AG09319 (cell line): ENCODE results near the gene PARD3B.

ENCODE experiments used
- DNase-seq: peaks from one replicate; pipeline ENCODE4 v3.0.0-alpha.2; 2010; ENCODE audit warnings: low read depth; ENCODE audit errors: extremely low read depth
- TF ChIP-seq, protein P1 (sequence below): IDR thresholded peaks from 2 replicates; pipeline ENCODE4 v1.5.1; 2011; ENCODE audit warnings: low read depth, mild to moderate bottlenecking, inconsistent platforms, low read length, moderate library complexity

Gene PARD3B

DNA sequence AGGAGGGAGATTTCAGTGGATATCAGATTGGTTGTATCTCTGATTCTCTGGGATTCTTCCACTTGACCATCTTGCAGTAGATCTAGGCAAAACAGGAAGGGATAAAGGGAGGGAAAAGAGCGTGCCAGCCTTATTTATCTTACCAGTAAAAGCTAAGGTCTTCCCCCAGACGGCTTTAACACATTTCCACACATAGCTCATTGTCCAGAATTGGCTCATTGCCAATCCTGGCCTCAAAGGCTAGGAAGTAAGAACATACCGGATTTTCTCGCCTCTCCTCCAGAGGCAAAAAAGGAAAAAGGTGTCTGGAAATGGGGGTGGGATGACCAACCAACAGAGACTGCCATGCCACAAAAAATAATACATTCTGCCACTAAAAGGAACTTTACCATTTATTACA lies 725.4 kb downstream of the PARD3B start:
- DNase-seq, result no peak
- TF ChIP-seq, protein P1, sequence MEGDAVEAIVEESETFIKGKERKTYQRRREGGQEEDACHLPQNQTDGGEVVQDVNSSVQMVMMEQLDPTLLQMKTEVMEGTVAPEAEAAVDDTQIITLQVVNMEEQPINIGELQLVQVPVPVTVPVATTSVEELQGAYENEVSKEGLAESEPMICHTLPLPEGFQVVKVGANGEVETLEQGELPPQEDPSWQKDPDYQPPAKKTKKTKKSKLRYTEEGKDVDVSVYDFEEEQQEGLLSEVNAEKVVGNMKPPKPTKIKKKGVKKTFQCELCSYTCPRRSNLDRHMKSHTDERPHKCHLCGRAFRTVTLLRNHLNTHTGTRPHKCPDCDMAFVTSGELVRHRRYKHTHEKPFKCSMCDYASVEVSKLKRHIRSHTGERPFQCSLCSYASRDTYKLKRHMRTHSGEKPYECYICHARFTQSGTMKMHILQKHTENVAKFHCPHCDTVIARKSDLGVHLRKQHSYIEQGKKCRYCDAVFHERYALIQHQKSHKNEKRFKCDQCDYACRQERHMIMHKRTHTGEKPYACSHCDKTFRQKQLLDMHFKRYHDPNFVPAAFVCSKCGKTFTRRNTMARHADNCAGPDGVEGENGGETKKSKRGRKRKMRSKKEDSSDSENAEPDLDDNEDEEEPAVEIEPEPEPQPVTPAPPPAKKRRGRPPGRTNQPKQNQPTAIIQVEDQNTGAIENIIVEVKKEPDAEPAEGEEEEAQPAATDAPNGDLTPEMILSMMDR, result no peak

DNA sequence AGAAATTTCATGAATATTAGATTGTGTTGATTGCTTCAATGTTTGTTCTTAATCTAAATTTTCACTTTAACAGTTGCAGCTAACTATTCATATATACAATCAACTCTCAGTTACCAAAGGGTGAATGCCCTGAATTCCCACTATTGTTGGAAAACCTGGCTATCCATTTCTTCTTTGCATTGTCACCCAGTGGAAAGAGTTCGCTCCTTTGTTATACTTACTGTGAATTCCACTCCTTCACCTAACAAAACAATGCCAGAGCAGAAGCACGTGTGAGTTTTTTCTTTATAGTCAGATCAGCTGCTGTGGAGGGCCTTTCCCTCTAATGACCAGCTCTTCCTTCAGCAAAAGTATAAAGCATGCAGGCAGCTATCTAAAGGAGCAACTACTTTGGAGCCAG lies 727.9 kb downstream of the PARD3B start:
- TF ChIP-seq, protein P1, result no peak
- no peak for DNase-seq

DNA sequence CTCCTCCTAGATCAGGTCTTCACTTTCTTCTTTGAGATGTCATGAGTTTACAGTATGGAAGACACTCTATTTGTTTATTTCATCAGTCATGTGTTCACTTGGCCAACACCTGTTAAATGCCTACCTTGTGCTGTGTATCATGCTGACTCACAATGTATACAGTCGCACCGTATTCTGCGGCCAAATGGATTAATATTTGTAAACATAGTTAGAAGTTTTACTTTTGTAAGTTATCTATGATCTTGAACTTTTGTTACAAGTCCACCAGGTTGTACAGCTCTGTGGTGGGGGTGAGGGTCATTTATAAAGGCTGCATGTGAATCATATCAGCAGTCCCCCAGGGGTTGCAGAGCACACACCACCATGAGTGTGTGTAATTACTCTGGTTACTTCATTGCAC lies 728.4 kb downstream of the PARD3B start:
- no peak for DNase-seq
- TF ChIP-seq, protein P1, result no peak

DNA sequence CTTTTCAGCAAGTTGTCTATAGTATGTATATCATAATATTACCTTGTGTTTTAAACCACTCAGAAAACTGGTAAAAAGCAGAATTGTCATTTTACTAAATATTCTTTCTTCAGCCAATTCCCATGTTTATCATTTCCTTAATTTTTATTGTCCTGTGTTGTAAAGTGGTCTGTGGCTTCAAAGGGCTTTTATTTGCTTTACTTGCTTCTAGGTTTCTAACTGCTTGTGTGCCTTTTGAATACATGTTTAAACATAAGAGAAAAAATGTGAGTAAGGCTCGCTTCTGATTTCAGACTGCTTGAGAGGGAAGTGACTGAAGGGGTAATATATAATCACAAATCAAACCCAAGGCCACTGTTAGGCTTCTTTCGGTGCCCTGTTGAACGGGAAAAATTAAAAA lies 729.5 kb downstream of the PARD3B start:
- no peak for DNase-seq
- TF ChIP-seq, protein P1, result no peak

DNA sequence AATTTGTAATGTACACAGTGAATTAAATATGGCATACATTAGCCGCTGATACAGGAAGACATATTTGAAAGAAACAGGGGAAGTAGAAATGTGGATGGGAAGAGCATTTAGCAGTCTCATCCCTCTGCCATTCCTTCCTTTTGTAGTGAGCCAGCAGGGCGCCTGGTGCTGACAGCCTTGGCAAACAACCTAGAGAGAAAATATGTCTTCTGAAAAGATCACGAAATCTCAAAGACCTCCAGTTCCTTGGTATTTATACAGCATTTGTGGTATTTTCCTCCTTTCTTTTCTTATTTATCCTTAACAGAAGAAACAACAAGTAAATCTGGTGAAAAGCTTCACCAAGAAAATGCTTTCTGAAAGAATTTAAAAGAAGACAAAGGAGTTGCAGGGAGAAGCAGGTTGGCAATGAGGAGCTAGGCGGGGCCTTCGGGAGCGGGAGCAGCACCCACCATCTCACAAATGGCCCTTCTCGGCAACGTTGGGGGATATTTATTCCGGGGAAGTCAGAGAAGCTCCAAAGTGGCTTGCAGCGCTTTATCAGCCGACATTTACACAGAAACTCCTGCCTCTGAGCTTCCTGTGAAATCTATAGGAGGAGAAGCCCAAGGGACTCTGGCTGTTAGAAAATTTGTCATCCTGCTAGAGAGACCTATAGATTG lies 731.0 kb downstream of the PARD3B start:
- no peak for DNase-seq
- TF ChIP-seq, protein P1, result no peak

DNA sequence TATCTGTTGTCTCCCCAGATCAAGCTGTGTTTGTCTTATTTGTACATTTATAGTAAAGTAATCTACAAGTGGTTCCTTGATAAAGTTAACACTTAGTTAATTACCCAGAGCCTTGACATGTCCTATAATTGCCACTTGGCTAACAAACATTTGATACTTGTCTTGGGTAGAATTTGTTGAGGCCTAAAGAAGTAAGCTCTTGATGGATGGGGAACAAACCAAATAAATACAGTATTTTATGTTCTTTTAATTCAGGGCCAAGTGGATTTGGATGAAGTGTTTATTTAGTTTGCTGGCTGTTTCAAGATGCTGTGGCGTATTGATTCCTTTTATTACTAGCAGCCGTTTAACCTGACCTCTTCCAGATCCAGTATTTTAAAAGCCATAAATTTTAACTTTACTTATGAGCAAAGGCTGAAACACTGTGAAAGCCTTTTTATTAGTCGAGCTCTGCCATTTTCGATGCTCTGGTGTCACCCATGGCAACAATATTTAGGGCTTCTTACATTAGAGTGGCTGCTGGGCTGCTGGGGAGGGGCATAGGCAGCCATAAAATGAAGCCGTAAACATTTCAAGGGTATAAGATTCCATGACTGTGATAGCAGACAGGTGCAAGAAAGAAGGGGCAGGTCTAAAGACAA lies 735.4 kb downstream of the PARD3B start:
- TF ChIP-seq, protein P1, result no peak
- no peak for DNase-seq

DNA sequence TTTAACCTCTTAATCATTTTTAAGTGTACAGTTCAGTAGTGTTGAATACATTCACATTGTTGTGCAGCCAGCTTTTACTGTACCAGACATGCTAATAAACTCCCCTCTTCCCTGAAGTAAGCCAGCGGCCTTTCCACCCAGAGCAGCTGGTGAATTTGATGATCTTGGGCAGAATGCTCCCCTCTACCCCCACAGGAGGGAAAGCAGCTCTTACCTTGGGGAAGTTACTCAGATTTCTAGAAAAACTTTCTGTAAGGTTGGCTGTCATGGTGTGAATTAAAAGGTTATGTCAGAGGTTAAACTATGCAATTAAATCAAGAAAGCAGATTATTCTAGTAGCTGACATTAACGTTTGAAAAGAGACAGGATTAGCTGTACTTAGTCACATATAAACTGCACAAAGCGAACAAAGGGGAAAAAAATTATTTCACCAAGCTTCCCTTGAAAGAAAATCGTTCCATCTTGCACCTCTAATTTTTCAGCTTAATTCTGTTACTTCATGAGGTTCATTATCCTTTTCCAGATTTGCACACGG lies 738.5 kb downstream of the PARD3B start:
- TF ChIP-seq, protein P1, result no peak
- no peak for DNase-seq
